Measurements from ENCODE around the gene ZDHHC23. TPM values are rescaled to one million over a fixed set of nuclear protein-coding genes. Genes with fewer than 3 reads are reported as not detected.

ZDHHC23 gene
- total and polyA plus RNA-seq, 2 donors (not counting 1 experiment from before 2014, with no cell fraction given), result 12.3 to 72.6 TPM

GRCh38 chr3:113983544-113983943, 35.7 kb downstream of the ZDHHC23 start:
- H3K27ac Mint-ChIP-seq, result peak overlapping the region; percentile 16
- intact Hi-C loops (cut with micrococcal nuclease), result no loop called here
- peaks cover 58% of the 10 kb centered on the region for H3K4me1 Mint-ChIP-seq

More at GRCh38 chr3:113983544-113983943, 35.7 kb downstream of the ZDHHC23 start:
- WGBS (ENCODE audit: insufficient coverage), result no CpG with 5 or more reads among the region's 3 CpGs
- Histone ChIP-seq H3K79me2 (ENCODE audit: control insufficient read depth, insufficient read depth, low read length) (no peaks in the 10 kb centered on the region), H3K4me2 (replicated peaks; ENCODE audit: low read depth, low read length, poor library complexity, severe bottlenecking) (no peak overlapping the region), H2AFZ (ENCODE audit: insufficient read depth, low read depth, low read length, poor library complexity, severe bottlenecking) (no peak overlapping the region), H3K27me3 (replicated peaks in 1 of 4; ENCODE audit: control extremely low read depth in 1 of 4, control insufficient read depth in 3 of 4, insufficient read depth in 4 of 4, low read length in 3 of 4) (no peaks in the 10 kb centered on the region), H3K27ac (ENCODE audit: low read length in 2 of 2) (no peak overlapping the region), H3K36me3 (replicated peaks in 1 of 2; ENCODE audit: control extremely low read depth in 1 of 2, control insufficient read depth in 1 of 2, extremely low read depth in 1 of 2, insufficient read depth in 2 of 2, low read length in 1 of 2) (peaks cover 7 to 16% of the 10 kb centered on the region in 2 experiments), H3K9me3 (ENCODE audit: control extremely low read depth in 1 of 3, control insufficient read depth in 2 of 3, insufficient read depth in 1 of 3, low read length in 2 of 3) (no peaks in the 10 kb centered on the region), H4K20me1 (ENCODE audit: control insufficient read depth, insufficient read depth, low read length, poor library complexity, severe bottlenecking) (no peaks in the 10 kb centered on the region), H3K4me1 (ENCODE audit: control insufficient read depth in 2 of 2, insufficient read depth in 2 of 2, low read length in 2 of 2) (peaks cover 39 to 43% of the 10 kb centered on the region in 2 donors), H3K4me3 (ENCODE audit: control extremely low read depth in 1 of 5, extremely low read depth in 1 of 5, insufficient read depth in 1 of 5, low read depth in 2 of 5, low read length in 4 of 5) (no peak overlapping the region), H3K9ac (ENCODE audit: low read length) (no peak overlapping the region)
- ChIA-PET CTCF (interaction anchor here (0.7 to 1.4 kb wide), 3 partner anchors 22 to 73 kb away, joined by 3 to 6 read pairs (median 3); partner anchors contain the start of genes CCDC191 and QTRT2), POLR2A (interaction anchor here (2.9 kb wide), 1 partner anchor 22 kb away, joined by 7 read pairs; no protein-coding TSS in a partner anchor)
- no peaks in the 10 kb centered on the region for H3K9me3 Mint-ChIP-seq (ENCODE audit: insufficient read depth)
- DNase-seq (no peak), ATAC-seq (ENCODE audit: low read depth) (no peak)
- no peak for TF ChIP-seq EZH2 (IDR thresholded peaks at IDR 0.05; ENCODE audit: borderline replicate concordance, insufficient read depth, low read depth, low read length, poor library complexity, severe bottlenecking)
- TF ChIP-seq CTCF (IDR thresholded peaks at IDR 0.05), result no peak
- H3K27me3 Mint-ChIP-seq, result no peaks in the 10 kb centered on the region
- no peak overlapping the region for H3K4me3 Mint-ChIP-seq

All from B cell (primary cell).